HL-60 (cell line): ENCODE data around the gene MT1B.
A peak's percentile ranks its signal among the peaks of the same experiment; 100 is the strongest.

Source experiments
- DNase-seq, 2 experiments: peaks; one replicate each; pipeline ENCODE4 v3.0.0-alpha.2; 2010 to 2020; ENCODE audit warnings: low read depth in 1 of 2, low spot score in 1 of 2
- H3K27ac ChIP-seq: fragments of 250-450 bp; sonication (Bioruptor Pico); replicated peaks from 2 replicates; pipeline ENCODE4 v1.5.1; 2020; ENCODE audit warnings: mild to moderate bottlenecking, moderate library complexity
- H3K27me3 ChIP-seq: fragments of 250-450 bp; sonication (Bioruptor Pico); 2 replicates; pipeline ENCODE4 v1.5.1; 2021; ENCODE audit warnings: mild to moderate bottlenecking, moderate library complexity; ENCODE audit not compliant: insufficient read depth, poor library complexity, severe bottlenecking
- H3K4me3 ChIP-seq: replicated peaks from 2 replicates; pipeline ENCODE4 v1.5.1; 2011; ENCODE audit warnings: mild to moderate bottlenecking, control low read depth, low read length; ENCODE audit not compliant: insufficient read depth
- GABPA ChIP-seq: IDR thresholded peaks from 2 replicates; pipeline ENCODE4 v1.6.1; 2012; ENCODE audit warnings: low read depth
- POLR2AphosphoS5 ChIP-seq: IDR thresholded peaks from 2 replicates; pipeline ENCODE4 v1.6.1; 2012; ENCODE audit warnings: low read depth
- SPI1 ChIP-seq: IDR thresholded peaks from 2 replicates; pipeline ENCODE4 v1.6.1; 2012; ENCODE audit warnings: low read depth, mild to moderate bottlenecking, borderline replicate concordance
- TF ChIP-seq, protein P1 (sequence below): IDR thresholded peaks from one replicate; pipeline ENCODE4 v1.5.1; 2011; ENCODE audit warnings: low read length, control low read depth, inconsistent platforms; ENCODE audit not compliant: insufficient read depth
- TF ChIP-seq, protein P2 (sequence below): IDR thresholded peaks from 2 replicates; pipeline ENCODE4 v1.6.1; 2012; ENCODE audit warnings: low read depth; ENCODE audit not compliant: insufficient replicate concordance

Gene MT1B

DNA sequence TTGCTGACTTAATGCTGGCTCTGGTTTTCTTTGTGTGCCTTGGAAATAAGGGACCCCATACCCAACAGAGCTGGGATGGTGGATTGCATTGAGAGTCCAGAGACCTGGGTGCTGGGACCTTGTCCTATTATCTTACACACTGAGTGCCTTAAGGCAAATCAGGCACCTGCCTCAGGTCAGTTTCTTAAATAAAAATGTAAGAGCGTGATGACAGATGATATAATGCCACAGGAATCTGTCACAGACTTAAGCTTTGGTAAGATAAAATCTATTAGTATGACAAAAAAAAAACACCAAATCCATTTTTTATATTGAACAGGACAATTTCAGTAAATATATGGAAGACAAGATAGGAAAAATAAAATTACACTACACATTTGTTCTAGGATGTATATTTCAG lies 11.6 kb upstream of the MT1B start:
- TF ChIP-seq, protein P1, sequence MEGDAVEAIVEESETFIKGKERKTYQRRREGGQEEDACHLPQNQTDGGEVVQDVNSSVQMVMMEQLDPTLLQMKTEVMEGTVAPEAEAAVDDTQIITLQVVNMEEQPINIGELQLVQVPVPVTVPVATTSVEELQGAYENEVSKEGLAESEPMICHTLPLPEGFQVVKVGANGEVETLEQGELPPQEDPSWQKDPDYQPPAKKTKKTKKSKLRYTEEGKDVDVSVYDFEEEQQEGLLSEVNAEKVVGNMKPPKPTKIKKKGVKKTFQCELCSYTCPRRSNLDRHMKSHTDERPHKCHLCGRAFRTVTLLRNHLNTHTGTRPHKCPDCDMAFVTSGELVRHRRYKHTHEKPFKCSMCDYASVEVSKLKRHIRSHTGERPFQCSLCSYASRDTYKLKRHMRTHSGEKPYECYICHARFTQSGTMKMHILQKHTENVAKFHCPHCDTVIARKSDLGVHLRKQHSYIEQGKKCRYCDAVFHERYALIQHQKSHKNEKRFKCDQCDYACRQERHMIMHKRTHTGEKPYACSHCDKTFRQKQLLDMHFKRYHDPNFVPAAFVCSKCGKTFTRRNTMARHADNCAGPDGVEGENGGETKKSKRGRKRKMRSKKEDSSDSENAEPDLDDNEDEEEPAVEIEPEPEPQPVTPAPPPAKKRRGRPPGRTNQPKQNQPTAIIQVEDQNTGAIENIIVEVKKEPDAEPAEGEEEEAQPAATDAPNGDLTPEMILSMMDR, result no peak
- TF ChIP-seq, protein P2, sequence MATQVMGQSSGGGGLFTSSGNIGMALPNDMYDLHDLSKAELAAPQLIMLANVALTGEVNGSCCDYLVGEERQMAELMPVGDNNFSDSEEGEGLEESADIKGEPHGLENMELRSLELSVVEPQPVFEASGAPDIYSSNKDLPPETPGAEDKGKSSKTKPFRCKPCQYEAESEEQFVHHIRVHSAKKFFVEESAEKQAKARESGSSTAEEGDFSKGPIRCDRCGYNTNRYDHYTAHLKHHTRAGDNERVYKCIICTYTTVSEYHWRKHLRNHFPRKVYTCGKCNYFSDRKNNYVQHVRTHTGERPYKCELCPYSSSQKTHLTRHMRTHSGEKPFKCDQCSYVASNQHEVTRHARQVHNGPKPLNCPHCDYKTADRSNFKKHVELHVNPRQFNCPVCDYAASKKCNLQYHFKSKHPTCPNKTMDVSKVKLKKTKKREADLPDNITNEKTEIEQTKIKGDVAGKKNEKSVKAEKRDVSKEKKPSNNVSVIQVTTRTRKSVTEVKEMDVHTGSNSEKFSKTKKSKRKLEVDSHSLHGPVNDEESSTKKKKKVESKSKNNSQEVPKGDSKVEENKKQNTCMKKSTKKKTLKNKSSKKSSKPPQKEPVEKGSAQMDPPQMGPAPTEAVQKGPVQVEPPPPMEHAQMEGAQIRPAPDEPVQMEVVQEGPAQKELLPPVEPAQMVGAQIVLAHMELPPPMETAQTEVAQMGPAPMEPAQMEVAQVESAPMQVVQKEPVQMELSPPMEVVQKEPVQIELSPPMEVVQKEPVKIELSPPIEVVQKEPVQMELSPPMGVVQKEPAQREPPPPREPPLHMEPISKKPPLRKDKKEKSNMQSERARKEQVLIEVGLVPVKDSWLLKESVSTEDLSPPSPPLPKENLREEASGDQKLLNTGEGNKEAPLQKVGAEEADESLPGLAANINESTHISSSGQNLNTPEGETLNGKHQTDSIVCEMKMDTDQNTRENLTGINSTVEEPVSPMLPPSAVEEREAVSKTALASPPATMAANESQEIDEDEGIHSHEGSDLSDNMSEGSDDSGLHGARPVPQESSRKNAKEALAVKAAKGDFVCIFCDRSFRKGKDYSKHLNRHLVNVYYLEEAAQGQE, result no peak
- TF ChIP-seq POLR2AphosphoS5 (no peak), SPI1 (no peak), GABPA (no peak)
- Histone ChIP-seq H3K4me3 (no peak overlapping the region), H3K27me3 (peaks cover 73% of the 10 kb centered on the region), H3K27ac (no peak overlapping the region)
- DNase-seq, result no peak

DNA sequence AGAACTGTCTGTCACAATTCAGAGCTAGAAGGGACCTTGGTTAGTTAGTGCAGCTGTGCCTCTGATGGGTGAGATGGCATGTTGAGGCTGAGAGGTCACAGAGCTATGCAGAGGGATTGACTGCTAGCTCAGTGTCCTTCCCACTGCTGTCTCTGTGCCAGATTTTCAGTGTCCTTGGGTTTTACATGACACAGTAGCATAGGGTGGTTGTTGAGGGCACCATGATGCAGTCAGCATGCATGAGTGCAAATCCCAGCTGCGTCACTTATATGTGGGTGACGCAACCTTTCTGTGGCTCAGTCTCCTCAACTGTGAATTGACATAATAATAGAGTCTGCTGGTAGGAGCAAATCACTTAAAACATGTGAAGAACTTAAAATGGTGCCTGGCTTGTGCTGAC lies 10.5 kb upstream of the MT1B start:
- H3K27ac ChIP-seq, result no peak overlapping the region
- TF ChIP-seq SPI1, result no peak
- no peak for TF ChIP-seq POLR2AphosphoS5
- no peak for TF ChIP-seq GABPA
- TF ChIP-seq, protein P2, result no peak
- TF ChIP-seq, protein P1, result no peak
- no peak for DNase-seq
- H3K4me3 ChIP-seq, result no peak overlapping the region
- peaks cover 73% of the 10 kb centered on the region for H3K27me3 ChIP-seq

DNA sequence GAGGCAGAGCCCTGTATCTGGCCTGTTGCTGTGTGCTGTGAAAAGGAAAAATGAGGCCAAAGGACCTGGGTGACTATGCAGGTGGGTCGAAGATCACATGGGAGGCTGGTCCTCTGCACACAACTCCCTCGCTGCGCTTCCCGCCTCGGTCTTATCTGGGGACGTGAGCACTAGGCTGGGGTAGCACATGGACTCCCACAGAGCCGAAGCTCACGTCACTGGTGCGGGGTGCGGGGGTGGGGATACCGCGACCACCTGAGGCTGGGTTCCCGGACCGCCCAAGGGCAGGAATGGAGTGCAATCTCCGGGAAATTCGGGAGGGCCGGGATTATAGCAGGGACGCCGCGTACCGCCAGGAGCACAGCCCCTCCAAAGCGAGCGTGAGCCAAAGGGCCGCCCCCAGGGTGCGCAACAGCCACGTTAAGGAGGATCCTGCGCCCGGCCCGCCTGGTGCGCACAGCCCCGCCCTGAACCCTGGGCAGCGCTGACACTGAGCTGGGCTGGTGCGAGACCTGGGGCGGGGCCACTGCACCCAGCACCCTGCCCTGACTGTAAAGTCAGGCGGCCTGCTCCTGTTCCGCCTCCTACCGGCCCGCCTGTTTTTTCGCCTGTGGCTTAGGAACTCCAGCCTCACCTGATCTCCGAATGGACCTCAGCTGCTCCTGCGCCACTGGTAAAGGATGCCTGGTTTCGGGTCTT lies 8.5 kb upstream of the MT1B start:
- H3K27ac ChIP-seq, result no peak overlapping the region
- peaks cover 73% of the 10 kb centered on the region for H3K27me3 ChIP-seq
- H3K4me3 ChIP-seq, result peak overlapping the region; percentile 24
- DNase-seq, result peak; percentile 56 to 65
- TF ChIP-seq, protein P2, result no peak
- TF ChIP-seq, protein P1, result peak; percentile 31
